Adrenal gland (tissue), 12 donors: ENCODE data around the gene CUL2. TPM values are rescaled to one million over a fixed set of nuclear protein-coding genes. Genes with fewer than 3 reads are reported as not detected.

Experiments
- DNase-seq, 7 donors: peaks; one replicate each; pipeline ENCODE4 v3.0.0-alpha.2; 2019 to 2020
- H3K27ac ChIP-seq, 5 donors: fragments of 200-600 bp; sonication (generic) in 4 of 5; 1 replicate in 3 of 5; 2 replicates in 2 of 5; pipeline versions ENCODE4 v1.5.1 to v1.8.0; 2016 to 2020; ENCODE audit warnings: mild to moderate bottlenecking in 1 of 5
- H3K27me3 ChIP-seq: fragments of 200-600 bp; 2 replicates; pipeline ENCODE4 v1.8.0; 2021
- H3K36me3 ChIP-seq, 2 donors: fragments of 200-600 bp; replicated peaks in 1 of 2; 1 replicate in 1 of 2; 2 replicates in 1 of 2; pipeline versions ENCODE4 v1.5.1 to v1.8.0; 2018 to 2022
- H3K4me1 ChIP-seq, 2 donors: fragments of 200-600 bp; replicated peaks in 1 of 2; 1 replicate in 1 of 2; 2 replicates in 1 of 2; pipeline versions ENCODE4 v1.5.1 to v1.8.0; 2018 to 2021
- H3K4me3 ChIP-seq, 4 donors: fragments of 200-600 bp; sonication (generic) in 3 of 4; one replicate each; pipeline ENCODE4 v1.5.1; 2016 to 2018
- H3K9me3 ChIP-seq, 3 donors: fragments of 200-600 bp; sonication (generic) in 1 of 3; replicated peaks in 1 of 3; 1 replicate in 2 of 3; 2 replicates in 1 of 3; pipeline versions ENCODE4 v1.5.1 to v1.8.0; 2016 to 2021
- POLR2A ChIP-seq, 2 donors: fragments of 450-650 bp; IDR thresholded peaks; one replicate each; pipeline ENCODE4 v1.6.1; 2017; ENCODE audit warnings: antibody characterized with exemption in 2 of 2, mild to moderate bottlenecking in 2 of 2, moderate library complexity in 1 of 2
- WGBS, 4 donors: extraction: QIAGEN DNeasy Blood & Tissue Kit in 2 of 4; methylation state at CpG; one replicate each; pipeline versions ENCODE4 v1.1.5 to v1.1.7; 2013 to 2017; 5-methylcytosine and 5-hydroxymethylcytosine counted together
- intact Hi-C, 2 donors: fragments of 100-400 bp; cut with DNase I; formaldehyde crosslinking; loops; one replicate each; pipeline versions ENCODE4 v1.14.1 to v1.15.0; 2022 to 2023
- polyA plus RNA-seq, 3 donors: library from polyadenylated mRNA; stranded (reverse); fragments of 200-250 nt in 2 of 3; fragments of 350-450 nt in 1 of 3; fragmentation: Illumina TruSeq in 1 of 3; extraction: RNeasy Lipid Tissue Mini Kit (QIAGEN cat#74804) in 1 of 3; gene quantifications; one replicate each; pipeline ENCODE4 v1.2.3, GENCODE V29; 2013 to 2014
- total RNA-seq, 9 donors: library from RNA; depleted of rRNA in 4 of 9; stranded (reverse); fragments of >200 nt in 4 of 9; fragments of 120-200 nt in 1 of 9; fragmentation: NEBNext Ultra II Directional in 1 of 9; extraction: Animal tissue kit (Norgen Biotek cat#: 25700) in 1 of 9; gene quantifications; one replicate each; pipeline versions ENCODE4 v1.1.0 to v1.2.4, GENCODE V29; 2013 to 2023
- TF ChIP-seq, protein P1 (sequence below), 6 experiments: fragments of 450-650 bp in 4 of 6; fragments of 200-600 bp in 2 of 6; sonication (generic) in 1 of 6; IDR thresholded peaks; 1 replicate in 5 of 6; 2 replicates in 1 of 6; pipeline versions ENCODE4 v1.5.1 to v1.8.0; 2016 to 2021; ENCODE audit warnings: antibody characterized with exemption in 6 of 6, mild to moderate bottlenecking in 2 of 6, moderate library complexity in 1 of 6
- donor health status: healthy with polysubstance abuse.
- donor health status: Bipolar disorder and iron deficiency.
- donor health status: DM: yes; HTN: yes; CAD: no.
- donor health status: DM: no; HTN: no; CAD: no.
- donor health status: DM: no; HTN: no; CAD: no.
- donor health status: DM: yes; HTN: yes; CAD: no.

Gene CUL2
- total and polyA plus RNA-seq, 12 donors: 6.2 to 52.2 (median 26.1) TPM

DNA sequence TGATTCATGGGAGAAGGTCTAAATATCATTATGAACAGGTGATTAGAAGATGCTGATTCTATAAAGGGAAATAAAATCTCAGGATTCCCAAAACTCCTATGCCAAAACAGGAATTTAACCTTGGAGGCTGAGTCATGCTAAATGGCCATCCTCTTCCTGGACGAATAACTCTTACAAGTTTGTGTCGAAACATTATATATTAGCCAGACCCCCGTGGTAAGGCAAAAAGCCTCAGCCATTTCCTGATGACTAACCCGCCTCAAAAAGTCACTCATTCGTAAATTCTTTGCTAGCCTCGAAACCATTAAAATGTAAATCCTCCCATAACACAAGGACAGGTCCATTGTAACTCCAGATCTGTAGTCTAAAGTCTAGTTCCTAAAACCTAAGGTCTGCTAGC lies 32.0 kb downstream of the CUL2 start:
- WGBS, 4 donors: 25 to 35% (median 33%) methylated on average over 6 of the region's 6 CpGs
- H3K36me3 ChIP-seq: peaks cover 0 to 15% of the 10 kb centered on the region in 2 donors
- peaks cover 0 to 5% of the 10 kb centered on the region in 2 donors for H3K4me1 ChIP-seq
- H3K9me3 ChIP-seq: no peaks in the 10 kb centered on the region
- intact Hi-C loops: no loop called here
- H3K27me3 ChIP-seq: no peaks in the 10 kb centered on the region
- H3K4me3 ChIP-seq: no peak overlapping the region
- peak overlapping the region in 1 of 5 donors; percentile 35 for H3K27ac ChIP-seq
- peak in 1 of 7 donors; percentile 14 for DNase-seq
- no peak for TF ChIP-seq POLR2A (IDR thresholded peaks at IDR 0.05)
- TF ChIP-seq, protein P1, sequence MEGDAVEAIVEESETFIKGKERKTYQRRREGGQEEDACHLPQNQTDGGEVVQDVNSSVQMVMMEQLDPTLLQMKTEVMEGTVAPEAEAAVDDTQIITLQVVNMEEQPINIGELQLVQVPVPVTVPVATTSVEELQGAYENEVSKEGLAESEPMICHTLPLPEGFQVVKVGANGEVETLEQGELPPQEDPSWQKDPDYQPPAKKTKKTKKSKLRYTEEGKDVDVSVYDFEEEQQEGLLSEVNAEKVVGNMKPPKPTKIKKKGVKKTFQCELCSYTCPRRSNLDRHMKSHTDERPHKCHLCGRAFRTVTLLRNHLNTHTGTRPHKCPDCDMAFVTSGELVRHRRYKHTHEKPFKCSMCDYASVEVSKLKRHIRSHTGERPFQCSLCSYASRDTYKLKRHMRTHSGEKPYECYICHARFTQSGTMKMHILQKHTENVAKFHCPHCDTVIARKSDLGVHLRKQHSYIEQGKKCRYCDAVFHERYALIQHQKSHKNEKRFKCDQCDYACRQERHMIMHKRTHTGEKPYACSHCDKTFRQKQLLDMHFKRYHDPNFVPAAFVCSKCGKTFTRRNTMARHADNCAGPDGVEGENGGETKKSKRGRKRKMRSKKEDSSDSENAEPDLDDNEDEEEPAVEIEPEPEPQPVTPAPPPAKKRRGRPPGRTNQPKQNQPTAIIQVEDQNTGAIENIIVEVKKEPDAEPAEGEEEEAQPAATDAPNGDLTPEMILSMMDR (IDR thresholded peaks at IDR 0.05): no peak

- intact Hi-C loops: no loop called here
- no peak for TF ChIP-seq POLR2A (IDR thresholded peaks at IDR 0.05)
- TF ChIP-seq, protein P1 (IDR thresholded peaks at IDR 0.05): no peak
- H3K27ac ChIP-seq: no peak overlapping the region
- peaks cover 0 to 10% of the 10 kb centered on the region in 2 donors for H3K4me1 ChIP-seq
- H3K27me3 ChIP-seq: no peaks in the 10 kb centered on the region
- H3K9me3 ChIP-seq: no peaks in the 10 kb centered on the region
- DNase-seq: no peak
- 81 to 85% (median 83%) methylated on average over 5 of the region's 5 CpGs for WGBS, 4 donors
- H3K4me3 ChIP-seq: no peak overlapping the region
- H3K36me3 ChIP-seq: peaks cover 0 to 5% of the 10 kb centered on the region in 2 donors
Observed at GRCh38 chr10:35056686-35057085, 33.5 kb downstream of the CUL2 start.

GRCh38 chr10:35056133-35056532 lies 34.0 kb downstream of the CUL2 start:
- peaks cover 0 to 10% of the 10 kb centered on the region in 2 donors for H3K4me1 ChIP-seq
- no peak overlapping the region for H3K27ac ChIP-seq
- TF ChIP-seq, protein P1 (IDR thresholded peaks at IDR 0.05): no peak
- TF ChIP-seq POLR2A (IDR thresholded peaks at IDR 0.05): no peak
- intact Hi-C loops: no loop called here
- H3K36me3 ChIP-seq: peaks cover 0 to 5% of the 10 kb centered on the region in 2 donors
- H3K9me3 ChIP-seq: no peaks in the 10 kb centered on the region
- no peak for DNase-seq
- no peak overlapping the region for H3K4me3 ChIP-seq
- WGBS, 4 donors: 80 to 93% (median 89%) methylated on average over 1 of the region's 1 CpG
- no peaks in the 10 kb centered on the region for H3K27me3 ChIP-seq

DNA sequence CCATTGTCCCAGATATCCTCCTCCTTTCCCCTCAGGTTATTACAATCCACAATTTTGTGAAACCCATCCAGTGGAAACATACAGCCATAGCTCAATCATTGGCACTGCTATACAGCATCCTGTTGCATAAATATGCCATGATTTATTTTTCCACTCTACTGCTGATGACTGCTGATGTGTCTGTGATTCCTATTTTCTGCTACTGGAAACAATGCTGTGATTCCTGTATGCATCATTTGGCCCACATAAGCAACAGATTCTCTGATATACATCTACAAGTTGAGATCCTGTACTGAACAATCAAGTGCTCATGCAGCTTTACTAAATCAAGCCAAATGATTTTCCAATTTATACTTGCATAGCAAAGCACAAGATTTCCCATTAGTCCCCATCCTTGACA lies 39.6 kb downstream of the CUL2 start:
- intact Hi-C loops: no loop called here
- no peaks in the 10 kb centered on the region for H3K9me3 ChIP-seq
- peaks cover 0 to 8% of the 10 kb centered on the region in 2 donors for H3K36me3 ChIP-seq
- H3K27ac ChIP-seq: no peak overlapping the region
- TF ChIP-seq POLR2A (IDR thresholded peaks at IDR 0.05): no peak
- TF ChIP-seq, protein P1 (IDR thresholded peaks at IDR 0.05): no peak
- DNase-seq: no peak
- peaks cover 0 to 10% of the 10 kb centered on the region in 2 donors for H3K4me1 ChIP-seq
- H3K4me3 ChIP-seq: no peak overlapping the region
- no peaks in the 10 kb centered on the region for H3K27me3 ChIP-seq
